ENCODE data around the gene ACLY. TPM values are rescaled to one million over a fixed set of nuclear protein-coding genes. Genes with fewer than 3 reads are reported as not detected.

ACLY gene
- total and polyA plus RNA-seq, 11 donors = 8.3 to 55.5 (median 34.7) TPM

- no peak for TF ChIP-seq POLR2A (IDR thresholded peaks at IDR 0.05)
- TF ChIP-seq CTCF (IDR thresholded peaks at IDR 0.05) = no peak
- no peaks in the 10 kb centered on the region for H3K27me3 ChIP-seq
- H3K4me3 ChIP-seq = no peak overlapping the region
- 92 to 96% (median 94%) methylated on average over 8 to 13 of the region's 13 CpGs for WGBS, 4 donors
- H3K36me3 ChIP-seq = peaks cover 4 to 96% (median 93%) of the 10 kb centered on the region in 9 donors
- DNase-seq (no peak), ATAC-seq (no peak)
- H3K9me3 ChIP-seq = no peaks in the 10 kb centered on the region
- intact Hi-C loops (cut with DNase I) = no loop called here
- peaks cover 0 to 8% (median 0%) of the 10 kb centered on the region in 12 donors for H3K4me1 ChIP-seq
- no peak overlapping the region for H3K27ac ChIP-seq
Measured at GRCh38 chr17:41909088-41909487, 9.7 kb downstream of the ACLY start.

- Histone ChIP-seq H3K4me3 (no peak overlapping the region), H3K27ac (no peak overlapping the region), H3K4me1 (no peaks in the 10 kb centered on the region), H3K27me3 (no peaks in the 10 kb centered on the region), H3K36me3 (peaks cover 4 to 98% (median 94%) of the 10 kb centered on the region in 9 donors), H3K9me3 (no peaks in the 10 kb centered on the region)
- TF ChIP-seq POLR2A (IDR thresholded peaks at IDR 0.05) = no peak
- no peak for TF ChIP-seq CTCF (IDR thresholded peaks at IDR 0.05)
- ATAC-seq (no peak), DNase-seq (no peak)
- intact Hi-C loops (cut with DNase I) = no loop called here
- WGBS, 4 donors = 94 to 95% (median 94%) methylated on average over 13 to 14 of the region's 14 CpGs
Measured at GRCh38 chr17:41907633-41908539, 10.9 kb downstream of the ACLY start.

- no peak for ATAC-seq
- no peak for DNase-seq
- no peak for TF ChIP-seq CTCF (IDR thresholded peaks at IDR 0.05)
- TF ChIP-seq POLR2A (IDR thresholded peaks at IDR 0.05) = no peak
- 89 to 91% (median 89%) methylated on average over 8 of the region's 8 CpGs for WGBS, 4 donors
- Histone ChIP-seq H3K4me3 (no peak overlapping the region), H3K4me1 (no peaks in the 10 kb centered on the region), H3K36me3 (peaks cover 4 to 98% (median 94%) of the 10 kb centered on the region in 9 donors), H3K9me3 (no peaks in the 10 kb centered on the region), H3K27me3 (no peaks in the 10 kb centered on the region), H3K27ac (no peak overlapping the region)
- intact Hi-C loops (cut with DNase I) = no loop called here
Measured at GRCh38 chr17:41907185-41907556, 11.6 kb downstream of the ACLY start.

GRCh38 chr17:41906465-41907184 is 12.1 kb downstream of the ACLY start:
- no peak overlapping the region for H3K27ac ChIP-seq
- H3K4me3 ChIP-seq = no peak overlapping the region
- no peaks in the 10 kb centered on the region for H3K9me3 ChIP-seq
- TF ChIP-seq POLR2A (IDR thresholded peaks at IDR 0.05) = no peak
- TF ChIP-seq CTCF (IDR thresholded peaks at IDR 0.05) = no peak
- peak in 2 of 4 donors; percentile 11 to 48 for ATAC-seq
- WGBS, 4 donors = 85 to 89% (median 86%) methylated on average over 13 to 15 of the region's 15 CpGs
- peaks cover 4 to 98% (median 94%) of the 10 kb centered on the region in 9 donors for H3K36me3 ChIP-seq
- H3K4me1 ChIP-seq = no peaks in the 10 kb centered on the region
- no peaks in the 10 kb centered on the region for H3K27me3 ChIP-seq
- intact Hi-C loops (cut with DNase I) = no loop called here
- peak in 1 of 5 donors; percentile 46 for DNase-seq

Measured in heart left ventricle (tissue), 16 donors.